SK-N-SH (cell line): Measurements from ENCODE around the gene ISYNA1. TPM values are rescaled to one million over a fixed set of nuclear protein-coding genes. Genes with fewer than 3 reads are reported as not detected.

Experiments
- CTCF ChIA-PET: fragments of 300-600, 350-600 bp; formaldehyde crosslinking; extraction: SDS; loops from one replicate; lab custom pipeline; 2021; lab: Yijun Ruan, JAX
- POLR2A ChIA-PET: fragments of 350-600 bp; sonication (Branson Sonifier 250); formaldehyde crosslinking; extraction: SDS; loops from one replicate; lab custom pipeline; 2020; ENCODE audit warnings: antibody characterized with exemption, inconsistent platforms; lab: Yijun Ruan, JAX
- DNase-seq: peaks from one replicate; pipeline ENCODE4 v3.0.0; 2012
- H2AFZ ChIP-seq: fragments of 200-600 bp; sonication (generic); 2 replicates; pipeline ENCODE4 v1.8.1; 2016; ENCODE audit warnings: antibody characterized with exemption, mild to moderate bottlenecking, low read depth
- H3F3A ChIP-seq: fragments of 200-600 bp; sonication (generic); replicated peaks from 2 replicates; pipeline ENCODE3; 2016; ENCODE audit warnings: antibody characterized with exemption, mild to moderate bottlenecking; ENCODE audit not compliant: insufficient read depth
- H3K27ac ChIP-seq, 2 experiments: fragments of 200-500 bp in 1 of 2; fragments of 200-600 bp in 1 of 2; sonication (Bioruptor generic) in 1 of 2; sonication (generic), shearing (Covaris generic) in 1 of 2; 2 replicates each; pipeline versions ENCODE4 v1.5.1 to v1.6.1; 2014 to 2016; ENCODE audit warnings: low read depth in 2 of 2, inconsistent platforms in 1 of 2, low read length in 1 of 2, mild to moderate bottlenecking in 1 of 2, mixed read lengths in 1 of 2
- H3K27me3 ChIP-seq: fragments of 200-600 bp; sonication (generic), shearing (Covaris generic); 2 replicates; pipeline ENCODE4 v1.6.1; 2016; ENCODE audit warnings: mixed run types; ENCODE audit not compliant: insufficient read depth
- H3K36me3 ChIP-seq, 2 experiments: fragments of 200-500 bp in 1 of 2; fragments of 200-600 bp in 1 of 2; sonication (Bioruptor generic) in 1 of 2; sonication (generic) in 1 of 2; replicated peaks in 1 of 2; 2 replicates each; pipeline versions ENCODE3 to v1.5.1; 2014 to 2016; ENCODE audit warnings: low read length in 1 of 2, mild to moderate bottlenecking in 1 of 2; ENCODE audit not compliant: insufficient read depth in 2 of 2, control insufficient read depth in 1 of 2
- H3K4me1 ChIP-seq, 2 experiments: fragments of 200-500 bp in 1 of 2; fragments of 200-600 bp in 1 of 2; sonication (Bioruptor generic) in 1 of 2; sonication (generic), shearing (Covaris generic) in 1 of 2; 2 replicates each; pipeline versions ENCODE4 v1.5.1 to v1.6.1; 2014 to 2016; ENCODE audit warnings: low read depth in 1 of 2, low read length in 1 of 2, mixed run types in 1 of 2; ENCODE audit not compliant: insufficient read depth in 2 of 2, control insufficient read depth in 1 of 2
- H3K4me2 ChIP-seq: fragments of 200-600 bp; sonication (generic), shearing (Covaris generic); 2 replicates; pipeline ENCODE4 v1.6.1; 2017; ENCODE audit warnings: mixed run types
- H3K4me3 ChIP-seq, 2 experiments: fragments of 200-500 bp in 1 of 2; fragments of 200-600 bp in 1 of 2; sonication (Bioruptor generic) in 1 of 2; sonication (generic), shearing (Covaris generic) in 1 of 2; 2 replicates each; pipeline versions ENCODE4 v1.5.1 to v1.8.1; 2014 to 2016; ENCODE audit warnings: low read depth in 2 of 2, inconsistent platforms in 1 of 2, low read length in 1 of 2, mild to moderate bottlenecking in 1 of 2, mixed read lengths in 1 of 2, moderate library complexity in 1 of 2
- H3K79me2 ChIP-seq: fragments of 200-600 bp; sonication (generic); 2 replicates; pipeline ENCODE4 v1.8.1; 2017; ENCODE audit warnings: mild to moderate bottlenecking; ENCODE audit not compliant: insufficient read depth
- H3K9ac ChIP-seq: fragments of 200-600 bp; sonication (generic); 2 replicates; pipeline ENCODE4 v1.6.1; 2017; ENCODE audit warnings: mixed run types
- H3K9me2 ChIP-seq: fragments of 200-600 bp; sonication (generic); 2 replicates; pipeline ENCODE4 v1.6.1; 2017; ENCODE audit warnings: mixed run types
- H3K9me3 ChIP-seq: fragments of 200-600 bp; sonication (generic); 2 replicates; pipeline ENCODE4 v1.6.1; 2017; ENCODE audit warnings: mixed run types, mild to moderate bottlenecking, moderate library complexity
- H4K20me1 ChIP-seq: fragments of 200-600 bp; sonication (generic); 2 replicates; pipeline ENCODE4 v1.6.1; 2017; ENCODE audit warnings: mild to moderate bottlenecking, mixed run types; ENCODE audit not compliant: insufficient read depth
- ELF1 ChIP-seq: IDR thresholded peaks from 2 replicates; pipeline ENCODE4 v1.4.0; 2012
- FOSL2 ChIP-seq: IDR thresholded peaks from 2 replicates; pipeline ENCODE4 v1.4.0; 2012; ENCODE audit warnings: low read depth, mild to moderate bottlenecking, moderate library complexity, borderline replicate concordance
- FOXM1 ChIP-seq: IDR thresholded peaks from 2 replicates; pipeline ENCODE4 v1.4.0; 2012; ENCODE audit warnings: low read depth, mild to moderate bottlenecking
- GABPA ChIP-seq: IDR thresholded peaks from 2 replicates; pipeline ENCODE4 v1.4.0; 2012; ENCODE audit warnings: low read depth, mild to moderate bottlenecking
- IRF3 ChIP-seq: fragments of 150-350 bp; IDR thresholded peaks from 2 replicates; pipeline ENCODE4 v1.6.1; 2016; ENCODE audit warnings: mild to moderate bottlenecking, low read depth, low read length
- MAX ChIP-seq: IDR thresholded peaks from 2 replicates; pipeline ENCODE4 v1.4.0; 2012; ENCODE audit warnings: low read depth
- MXI1 ChIP-seq: IDR thresholded peaks from 2 replicates; pipeline ENCODE4 v1.6.1; 2012; ENCODE audit warnings: mild to moderate bottlenecking, low read depth, low read length, improper control_type of control experiment
- NRF1 ChIP-seq: IDR thresholded peaks from 2 replicates; pipeline ENCODE4 v1.6.1; 2012; ENCODE audit warnings: low read depth, mild to moderate bottlenecking, low read length
- RAD21 ChIP-seq: IDR thresholded peaks from 2 replicates; pipeline ENCODE4 v1.6.1; 2012; ENCODE audit warnings: mild to moderate bottlenecking, low read length
- REST ChIP-seq: IDR thresholded peaks from 2 replicates; pipeline ENCODE4 v1.6.1; 2012; ENCODE audit warnings: mild to moderate bottlenecking, low read depth, low read length, moderate library complexity
- RXRA ChIP-seq: IDR thresholded peaks from 2 replicates; pipeline ENCODE4 v1.4.0; 2012; ENCODE audit warnings: low read depth, mild to moderate bottlenecking, borderline replicate concordance
- SMC3 ChIP-seq: IDR thresholded peaks from 2 replicates; pipeline ENCODE4 v1.6.1; 2012; ENCODE audit warnings: low read depth, low read length, improper control_type of control experiment
- TEAD4 ChIP-seq: IDR thresholded peaks from 2 replicates; pipeline ENCODE4 v1.4.0; 2012; ENCODE audit warnings: mild to moderate bottlenecking, borderline replicate concordance; ENCODE audit not compliant: insufficient read depth
- USF2 ChIP-seq: fragments of 150-350 bp; IDR thresholded peaks from 2 replicates; pipeline ENCODE4 v1.6.1; 2017; ENCODE audit warnings: antibody characterized with exemption, low read length, low read depth, borderline replicate concordance
- WGBS: methylation state at CpG from one replicate; pipeline ENCODE4 v1.1.6; 2017; ENCODE audit warnings: low lambda C conversion rate; 5-methylcytosine and 5-hydroxymethylcytosine counted together
- polyA plus RNA-seq, 3 experiments: library from polyadenylated mRNA; depleted of rRNA; stranded (reverse); fragments of >200 nt; gene quantifications; 2 replicates each; pipeline ENCODE4 v1.2.3, GENCODE V29; 2012
- TF ChIP-seq, protein P1 (sequence below): IDR thresholded peaks from 2 replicates; pipeline ENCODE4; 2012
- TF ChIP-seq, protein P2 (sequence below): IDR thresholded peaks from 2 replicates; pipeline ENCODE4 v1.4.0; 2012; ENCODE audit warnings: low read depth, borderline replicate concordance
- TF ChIP-seq, protein P3 (sequence below): fragments of 200-600 bp; sonication (generic); IDR thresholded peaks from 2 replicates; pipeline ENCODE4 v1.6.1; 2017; ENCODE audit warnings: antibody characterized with exemption, mild to moderate bottlenecking, moderate library complexity

The ISYNA1 gene
- polyA plus RNA-seq, 1 of the 3 experiments (the other 2 are of a cell fraction) = 48.0 TPM

DNA sequence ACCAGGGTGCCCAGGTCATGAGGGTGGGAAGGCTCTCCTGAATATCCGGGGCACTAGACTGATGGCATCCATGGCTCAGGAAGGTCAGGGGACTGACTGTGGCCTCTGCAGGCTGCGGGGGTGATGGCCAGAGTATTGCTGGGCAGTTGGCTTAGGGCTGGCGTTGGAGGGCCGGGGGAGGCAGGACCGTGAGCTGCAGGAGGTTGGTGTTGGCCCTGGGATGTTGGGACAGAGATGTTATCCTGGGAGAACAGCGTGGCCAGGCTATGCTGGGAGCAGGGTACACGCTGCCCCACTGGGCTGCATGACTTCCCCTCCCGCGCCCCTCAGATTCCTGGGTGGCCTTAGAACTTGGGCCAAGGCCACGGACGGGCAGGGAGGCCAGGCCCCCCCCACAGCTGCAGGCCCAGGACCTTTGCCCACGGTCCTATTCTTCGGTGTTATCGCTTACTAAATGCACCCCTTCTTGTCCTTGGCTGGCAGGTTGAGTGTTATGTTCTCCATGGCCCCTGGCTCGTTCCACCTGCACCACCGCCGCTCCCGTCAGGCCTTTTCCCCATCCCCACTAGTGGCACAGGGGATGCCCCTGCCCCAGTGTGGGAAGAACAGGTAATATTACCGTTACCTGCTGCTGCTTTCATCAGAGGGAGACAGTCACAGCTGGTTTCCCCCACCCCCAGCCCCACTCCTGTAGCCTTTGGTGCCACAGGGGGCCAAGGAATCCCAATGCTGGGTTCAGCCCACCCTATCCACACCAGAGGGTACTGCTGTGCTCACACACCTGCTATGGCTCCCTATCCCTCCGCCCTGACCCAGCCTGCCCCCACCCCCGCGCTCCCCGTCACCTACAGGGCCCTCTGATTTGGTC lies 3.2 kb upstream of the ISYNA1 start:
- no peaks in the 10 kb centered on the region for H3K9me2 ChIP-seq
- H3K27ac ChIP-seq = no peak overlapping the region
- peaks cover 3 to 18% of the 10 kb centered on the region in 2 experiments for H3K36me3 ChIP-seq
- no peaks in the 10 kb centered on the region for H3K79me2 ChIP-seq
- TF ChIP-seq RAD21 = no peak
- TF ChIP-seq FOSL2 = no peak
- TF ChIP-seq, protein P1, sequence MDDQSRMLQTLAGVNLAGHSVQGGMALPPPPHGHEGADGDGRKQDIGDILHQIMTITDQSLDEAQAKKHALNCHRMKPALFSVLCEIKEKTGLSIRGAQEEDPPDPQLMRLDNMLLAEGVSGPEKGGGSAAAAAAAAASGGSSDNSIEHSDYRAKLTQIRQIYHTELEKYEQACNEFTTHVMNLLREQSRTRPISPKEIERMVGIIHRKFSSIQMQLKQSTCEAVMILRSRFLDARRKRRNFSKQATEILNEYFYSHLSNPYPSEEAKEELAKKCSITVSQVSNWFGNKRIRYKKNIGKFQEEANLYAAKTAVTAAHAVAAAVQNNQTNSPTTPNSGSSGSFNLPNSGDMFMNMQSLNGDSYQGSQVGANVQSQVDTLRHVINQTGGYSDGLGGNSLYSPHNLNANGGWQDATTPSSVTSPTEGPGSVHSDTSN = no peak
- no peak for TF ChIP-seq FOXM1
- TF ChIP-seq NRF1 = no peak
- TF ChIP-seq MXI1 = no peak
- TF ChIP-seq ELF1 = no peak
- TF ChIP-seq, protein P2, sequence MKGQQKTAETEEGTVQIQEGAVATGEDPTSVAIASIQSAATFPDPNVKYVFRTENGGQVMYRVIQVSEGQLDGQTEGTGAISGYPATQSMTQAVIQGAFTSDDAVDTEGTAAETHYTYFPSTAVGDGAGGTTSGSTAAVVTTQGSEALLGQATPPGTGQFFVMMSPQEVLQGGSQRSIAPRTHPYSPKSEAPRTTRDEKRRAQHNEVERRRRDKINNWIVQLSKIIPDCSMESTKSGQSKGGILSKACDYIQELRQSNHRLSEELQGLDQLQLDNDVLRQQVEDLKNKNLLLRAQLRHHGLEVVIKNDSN = no peak
- no peak for TF ChIP-seq SMC3
- no peak for TF ChIP-seq GABPA
- TF ChIP-seq USF2 = no peak
- no peak for TF ChIP-seq MAX
- TF ChIP-seq IRF3 = no peak
- no peak for TF ChIP-seq RXRA
- TF ChIP-seq, protein P3, sequence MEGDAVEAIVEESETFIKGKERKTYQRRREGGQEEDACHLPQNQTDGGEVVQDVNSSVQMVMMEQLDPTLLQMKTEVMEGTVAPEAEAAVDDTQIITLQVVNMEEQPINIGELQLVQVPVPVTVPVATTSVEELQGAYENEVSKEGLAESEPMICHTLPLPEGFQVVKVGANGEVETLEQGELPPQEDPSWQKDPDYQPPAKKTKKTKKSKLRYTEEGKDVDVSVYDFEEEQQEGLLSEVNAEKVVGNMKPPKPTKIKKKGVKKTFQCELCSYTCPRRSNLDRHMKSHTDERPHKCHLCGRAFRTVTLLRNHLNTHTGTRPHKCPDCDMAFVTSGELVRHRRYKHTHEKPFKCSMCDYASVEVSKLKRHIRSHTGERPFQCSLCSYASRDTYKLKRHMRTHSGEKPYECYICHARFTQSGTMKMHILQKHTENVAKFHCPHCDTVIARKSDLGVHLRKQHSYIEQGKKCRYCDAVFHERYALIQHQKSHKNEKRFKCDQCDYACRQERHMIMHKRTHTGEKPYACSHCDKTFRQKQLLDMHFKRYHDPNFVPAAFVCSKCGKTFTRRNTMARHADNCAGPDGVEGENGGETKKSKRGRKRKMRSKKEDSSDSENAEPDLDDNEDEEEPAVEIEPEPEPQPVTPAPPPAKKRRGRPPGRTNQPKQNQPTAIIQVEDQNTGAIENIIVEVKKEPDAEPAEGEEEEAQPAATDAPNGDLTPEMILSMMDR = no peak
- TF ChIP-seq TEAD4 = no peak
- TF ChIP-seq REST = no peak
- TF ChIP-seq, all 33 proteins: peak for 0
- no peak overlapping the region for H2AFZ ChIP-seq
- 93% methylated on average over 21 of the region's 23 CpGs for WGBS
- no peaks in the 10 kb centered on the region for H4K20me1 ChIP-seq
- no peak overlapping the region for H3K4me3 ChIP-seq
- no peaks in the 10 kb centered on the region for H3K9me3 ChIP-seq
- peaks cover 16% of the 10 kb centered on the region for H3F3A ChIP-seq
- ChIA-PET CTCF (interaction anchor here (1.0 to 3.9 kb wide), 7 partner anchors 10 to 406 kb away, joined by 3 to 30 read pairs (median 4); partner anchors contain the start of genes REX1BD and SSBP4), POLR2A (no interaction called here)
- peaks cover 0 to 11% of the 10 kb centered on the region in 2 experiments; a peak in 2 of 4 replicates for H3K4me1 ChIP-seq
- H3K9ac ChIP-seq = no peak overlapping the region
- H3K4me2 ChIP-seq = no peak overlapping the region
- H3K27me3 ChIP-seq = no peaks in the 10 kb centered on the region
- DNase-seq = no peak
